Globus pallidus (tissue), 1 donor: ENCODE results near the gene CLDND1.

Source experiments
- DNase-seq: peaks from one replicate; pipeline ENCODE4 v3.0.0-alpha.2; 2015; ENCODE audit warnings: low spot score

The CLDND1 gene

DNA sequence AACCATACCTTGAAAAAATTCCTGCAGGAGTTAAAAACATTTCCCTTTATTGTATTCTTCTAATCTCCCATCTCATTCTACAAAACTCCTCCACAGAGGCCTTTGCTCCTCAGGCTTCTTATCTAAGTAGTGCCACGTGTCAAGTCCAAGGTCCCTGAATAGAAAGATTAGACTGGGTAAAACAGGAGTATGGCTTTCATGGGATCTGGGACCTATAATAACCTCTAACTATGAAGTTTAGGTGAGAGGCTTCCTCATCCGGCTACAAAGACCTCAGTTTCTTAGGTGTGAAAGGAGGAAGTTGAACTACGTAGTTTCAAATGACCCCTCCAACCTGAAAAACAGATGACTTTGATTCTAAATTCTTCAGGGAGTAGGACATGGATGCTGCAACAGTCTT, 29.1 kb upstream of the CLDND1 start:
- DNase-seq: no peak

DNA sequence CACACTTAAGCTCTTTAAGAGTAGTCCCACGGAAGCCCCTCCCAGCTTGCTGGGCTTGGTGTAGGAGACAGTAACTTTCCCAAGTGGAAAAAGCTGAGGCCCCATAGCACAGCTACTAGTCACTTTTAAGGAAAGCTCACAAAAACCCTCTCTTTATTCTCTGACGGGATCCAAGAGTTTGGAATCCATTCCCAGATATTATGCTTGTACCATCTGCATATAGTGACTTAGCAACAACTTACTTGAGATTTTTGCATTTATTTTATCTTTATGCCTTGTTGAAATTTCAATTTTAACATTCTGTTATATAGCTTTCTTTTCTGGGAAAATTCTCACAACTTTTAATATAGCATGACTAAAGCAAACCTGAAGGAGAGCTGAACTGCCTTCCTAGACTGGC, 28.5 kb upstream of the CLDND1 start:
- no peak for DNase-seq

DNA sequence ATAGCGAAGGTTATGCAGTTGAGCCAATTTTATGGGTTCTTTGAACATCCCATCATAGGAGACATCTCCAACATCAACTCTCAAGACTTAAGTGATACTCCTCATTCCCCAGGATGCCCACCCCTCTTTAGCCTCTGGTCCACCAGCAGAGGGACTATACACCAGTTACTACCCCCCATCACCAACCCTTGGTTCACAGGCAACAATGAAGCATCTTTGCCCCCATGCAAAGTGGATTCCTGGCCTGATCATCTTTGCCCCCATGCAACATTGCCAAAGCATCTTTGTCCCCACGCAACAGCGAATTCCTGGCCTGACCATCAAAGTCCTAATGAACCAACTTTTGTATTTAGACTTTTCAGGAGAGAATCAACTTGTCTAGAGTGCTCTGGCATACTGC, 28.1 kb upstream of the CLDND1 start:
- no peak for DNase-seq

DNA sequence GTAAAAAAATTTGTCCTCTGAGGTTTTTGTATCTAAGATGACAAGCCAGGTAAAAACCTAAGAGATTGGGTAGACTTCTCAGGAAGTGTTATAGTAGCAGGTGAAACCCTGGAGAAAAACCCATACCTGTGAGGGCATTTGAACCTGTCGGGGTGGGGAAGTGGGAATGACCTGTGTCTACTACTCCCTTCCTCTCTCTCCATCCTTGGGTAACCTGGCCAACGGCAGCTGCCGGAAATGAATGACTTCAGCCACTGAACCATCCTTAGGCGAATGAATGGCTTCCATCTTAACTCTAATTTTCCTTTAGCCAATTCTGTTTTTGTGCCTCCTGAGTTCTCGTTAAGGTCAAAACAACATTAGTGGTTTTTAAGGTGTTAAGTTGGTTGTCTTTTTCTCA, 25.8 kb upstream of the CLDND1 start:
- no peak for DNase-seq

DNA sequence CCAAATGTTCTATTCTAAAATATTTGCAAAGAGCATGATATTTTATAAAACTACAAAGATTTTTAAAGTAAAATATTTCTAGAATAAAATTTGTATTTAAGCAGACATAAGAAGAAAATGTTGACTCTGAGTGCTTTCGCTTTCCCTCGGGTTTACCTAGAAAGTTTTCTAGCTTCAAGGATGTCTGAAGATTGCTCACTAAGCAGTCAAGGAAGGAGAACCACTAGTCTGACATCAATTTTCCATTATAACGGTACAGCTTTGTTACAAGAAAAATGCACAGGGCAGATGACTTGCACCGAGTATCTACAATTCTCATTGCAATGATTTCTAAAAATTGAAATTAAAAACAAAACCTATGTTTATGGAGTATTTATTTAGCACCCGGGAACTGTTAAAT, 23.2 kb upstream of the CLDND1 start:
- DNase-seq: no peak

GRCh38 chr3:98542623-98543022, 19.9 kb upstream of the CLDND1 start:
- no peak for DNase-seq

DNA sequence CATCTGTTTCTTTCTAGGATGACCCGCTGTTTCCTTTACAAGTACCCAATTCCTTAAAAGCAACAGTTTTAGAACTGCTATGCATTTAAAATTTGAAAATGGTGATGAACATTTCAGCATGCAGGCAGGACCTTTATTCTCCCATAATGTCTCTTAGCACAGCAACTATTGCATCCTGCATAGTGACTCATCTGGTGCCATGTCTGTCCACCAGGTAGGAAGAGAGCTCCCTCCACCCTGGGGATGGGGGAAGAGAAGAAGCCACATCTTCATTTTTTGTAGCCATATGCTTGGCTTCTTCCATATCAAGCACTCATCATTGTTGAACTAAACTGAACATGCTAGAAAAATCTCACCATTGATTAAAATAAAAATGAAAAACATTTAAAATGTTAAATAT, 19.0 kb upstream of the CLDND1 start:
- no peak for DNase-seq

GRCh38 chr3:98540346-98540745, 17.6 kb upstream of the CLDND1 start:
- no peak for DNase-seq

GRCh38 chr3:98536456-98537017, 13.8 kb upstream of the CLDND1 start:
- DNase-seq: no peak

DNA sequence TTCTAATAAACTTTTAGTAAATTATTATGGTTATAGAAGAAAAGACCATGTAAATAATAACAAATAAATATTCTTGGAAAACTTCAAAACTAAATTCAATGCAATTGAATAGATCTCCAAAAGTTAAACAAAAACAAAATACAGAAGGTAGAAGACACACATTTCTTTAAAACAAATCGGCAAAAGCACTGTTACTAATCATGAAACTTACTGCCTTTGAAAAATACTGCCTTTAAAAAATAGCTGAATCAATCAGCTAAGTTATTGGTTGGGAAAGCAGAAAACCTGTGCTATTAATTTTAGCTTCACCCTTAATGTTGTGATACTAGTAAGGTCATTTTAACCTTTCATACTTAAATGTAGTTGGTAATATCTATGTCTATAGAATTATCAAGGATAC, 12.0 kb upstream of the CLDND1 start:
- DNase-seq: no peak

DNA sequence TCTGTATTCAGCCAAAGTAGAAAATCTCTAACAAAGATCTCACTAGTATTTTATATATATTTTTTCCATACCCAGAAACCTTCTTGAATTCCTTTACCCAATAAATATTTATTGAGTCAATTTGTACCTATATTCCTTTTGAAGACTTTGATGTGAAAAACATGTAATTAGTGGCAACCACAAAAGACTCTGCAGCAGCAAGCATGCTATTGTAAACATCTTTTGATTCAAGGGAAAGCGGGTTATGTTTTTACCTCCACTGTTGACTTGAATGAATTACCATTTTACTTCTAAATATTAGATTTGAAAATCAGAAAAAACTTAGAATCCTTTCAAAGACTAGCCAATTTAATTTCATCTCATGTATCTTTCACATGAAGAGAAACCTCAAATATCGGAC, 11.5 kb upstream of the CLDND1 start:
- no peak for DNase-seq

GRCh38 chr3:98532709-98533571, 10.2 kb upstream of the CLDND1 start:
- no peak for DNase-seq

- DNase-seq: no peak
Measured at GRCh38 chr3:98532275-98532637, 9.6 kb upstream of the CLDND1 start.

GRCh38 chr3:98531622-98532274, 9.0 kb upstream of the CLDND1 start, which contains the start of gene GPR15:
Gene GPR15, plus strand, starts transcription at chr3:98531978. Its CDS starts 56 bp downstream, at chr3:98532034.
- no peak for DNase-seq

DNA sequence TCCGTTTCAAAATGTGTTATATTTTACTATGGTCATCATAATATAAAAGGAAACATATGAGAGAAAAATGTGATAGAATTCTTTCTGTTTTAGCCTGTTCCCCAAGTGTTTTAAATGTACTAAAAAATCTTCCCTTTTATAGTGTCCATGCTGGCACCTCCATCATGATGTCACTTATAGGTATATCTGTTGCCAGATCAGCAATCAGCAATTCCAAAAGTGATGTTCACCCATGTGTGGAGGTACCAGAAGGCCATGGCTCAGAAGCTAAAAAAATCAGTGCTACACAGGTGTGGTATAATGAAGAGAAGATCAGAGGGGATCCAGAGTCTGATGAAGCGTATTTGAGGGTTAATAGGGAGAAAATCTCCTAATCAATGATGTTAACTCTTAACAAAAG, 8.0 kb upstream of the CLDND1 start:
- no peak for DNase-seq

- DNase-seq: no peak
Measured at GRCh38 chr3:98529856-98530459, 7.3 kb upstream of the CLDND1 start.

- DNase-seq: no peak
Measured at GRCh38 chr3:98528474-98529346, 6.0 kb upstream of the CLDND1 start.

- no peak for DNase-seq
Measured at GRCh38 chr3:98525494-98525893, 2.8 kb upstream of the CLDND1 start.

DNA sequence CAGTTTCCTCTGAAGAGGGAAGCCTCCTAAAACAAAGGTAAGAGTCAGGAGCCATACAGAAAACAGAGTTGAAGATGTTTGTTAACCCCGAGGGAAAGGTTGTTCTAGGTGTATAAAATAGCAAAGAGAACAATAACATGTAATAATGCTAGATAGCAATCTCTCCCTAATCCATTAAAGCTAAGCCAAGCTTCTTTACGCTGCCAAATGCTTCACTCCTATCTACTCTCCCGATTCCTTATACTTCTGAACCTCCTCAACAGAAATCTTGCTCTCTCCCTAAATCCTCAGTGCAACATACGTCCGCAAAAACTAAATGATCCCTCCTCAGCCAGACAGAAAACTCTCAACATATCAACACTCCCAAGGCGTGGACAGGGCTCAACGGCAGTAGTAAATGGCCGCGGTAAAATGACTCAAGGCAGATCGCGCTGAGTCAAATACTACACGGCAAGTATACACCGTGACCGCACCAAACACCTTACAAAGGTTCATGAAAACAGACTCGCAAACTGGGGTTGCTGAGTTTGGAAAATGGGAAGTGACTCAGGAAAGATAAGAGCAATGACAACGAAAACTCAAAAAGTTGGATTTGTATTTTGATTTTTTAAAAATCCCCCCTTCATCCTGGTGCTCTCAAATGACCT, 682 bp downstream of the CLDND1 start:
- DNase-seq: peak; percentile 58

DNA sequence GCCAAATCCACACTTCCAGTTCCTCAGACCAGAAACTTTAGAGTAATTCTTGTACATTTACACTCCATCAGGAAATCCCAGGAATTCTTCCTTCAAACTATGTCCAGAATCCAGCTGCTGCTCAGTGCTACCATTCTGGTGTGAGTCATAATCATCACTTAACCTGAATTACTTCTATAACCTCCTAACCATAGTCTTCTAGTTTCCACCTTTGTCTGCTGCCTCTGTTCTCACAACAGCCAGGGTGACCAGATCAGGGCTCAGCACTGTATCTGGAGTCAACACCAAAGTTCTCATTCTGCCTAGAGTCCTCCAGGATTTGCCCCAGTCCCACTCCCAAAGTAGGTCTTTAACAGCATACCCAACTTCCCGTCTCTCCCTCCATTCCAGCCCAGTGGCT, 3.4 kb downstream of the CLDND1 start:
- DNase-seq: no peak

- DNase-seq: peak; percentile 94
Measured at GRCh38 chr3:98518816-98519215, 3.9 kb downstream of the CLDND1 start.
